HCT116 (cell line): ENCODE results near the gene CRIM1. TPM values are rescaled to one million over a fixed set of nuclear protein-coding genes. Genes with fewer than 3 reads are reported as not detected.

Experiments
- ATAC-seq: fragments of 200-7000 bp; cut with Tn5 transposase; 2 replicates; pipeline ENCODE4 v1.9.1; 2020; ENCODE audit warnings: mild to moderate bottlenecking, moderate library complexity
- BruUV-seq: library from RNA; stranded (reverse); fragments of 400-500 nt; replicated peaks from 2 replicates; lab custom pipeline; 2021; lab: Mats Ljungman, UMichigan
- CTCF ChIA-PET: fragments of 300-600 bp; sonication (Branson Sonifier 250); formaldehyde crosslinking; loops from one replicate; lab custom pipeline; 2021; ENCODE audit warnings: antibody characterized with exemption; lab: Charles Lee
- POLR2A ChIA-PET: fragments of 300-600, 350-600 bp; sonication (Branson Sonifier 250); formaldehyde crosslinking; loops from one replicate; lab custom pipeline; 2021; ENCODE audit warnings: antibody characterized with exemption; lab: Charles Lee
- RAD21 ChIA-PET, 2 experiments: fragments of 300-600 bp; sonication (Branson Sonifier 250); formaldehyde crosslinking; loops; one replicate each; lab custom pipeline; 2023; ENCODE audit warnings: low total read pairs in 2 of 2; ENCODE audit not compliant: uncharacterized antibody in 2 of 2, unreplicated experiment in 2 of 2, low non-redundant PET in 1 of 2; lab: Charles Lee
- DNase-seq: peaks from one replicate; pipeline ENCODE4 v3.0.0-alpha.2; 2010; ENCODE audit warnings: low read depth, low spot score
- H2AFZ ChIP-seq: fragments of 200-600 bp; shearing (Covaris generic), sonication (generic); 2 replicates; pipeline ENCODE4 v1.6.1; 2017; ENCODE audit warnings: low read depth, mixed run types, mixed read lengths, antibody characterized with exemption, low read length; ENCODE audit not compliant: poor library complexity, severe bottlenecking
- H3K27ac ChIP-seq: 2 replicates; pipeline ENCODE4 v1.5.1; 2012; ENCODE audit warnings: low read depth, low read length
- H3K27me3 ChIP-seq: fragments of 200-600 bp; sonication (generic); 2 replicates; pipeline ENCODE4 v1.6.1; 2016; ENCODE audit warnings: mixed run types, low read length, mixed read lengths; ENCODE audit not compliant: insufficient read depth
- H3K36me3 ChIP-seq, 2 experiments: fragments of 200-500 bp in 1 of 2; fragments of 200-600 bp in 1 of 2; sonication (Bioruptor generic) in 1 of 2; sonication (generic) in 1 of 2; 2 replicates each; pipeline versions ENCODE4 v1.5.1 to v1.6.1; 2014 to 2016; ENCODE audit warnings: low read length in 2 of 2, inconsistent platforms in 1 of 2, mixed read lengths in 1 of 2, mixed run types in 1 of 2; ENCODE audit not compliant: insufficient read depth in 2 of 2, control insufficient read depth in 1 of 2
- H3K4me1 ChIP-seq, 2 experiments: fragments of 200-600 bp in 1 of 2; sonication (generic) in 1 of 2; 2 replicates each; pipeline versions ENCODE4 v1.5.1 to v1.6.1; 2012 to 2017; ENCODE audit warnings: low read length in 2 of 2, inconsistent platforms in 1 of 2, mild to moderate bottlenecking in 1 of 2, mixed read lengths in 1 of 2, mixed run types in 1 of 2, moderate library complexity in 1 of 2; ENCODE audit not compliant: insufficient read depth in 2 of 2, control insufficient read depth in 1 of 2
- H3K4me2 ChIP-seq: fragments of 200-600 bp; sonication (generic); 2 replicates; pipeline ENCODE4 v1.6.1; 2017; ENCODE audit warnings: mixed run types, low read length, mixed read lengths
- H3K4me3 ChIP-seq, 2 experiments: fragments of 200-600 bp in 1 of 2; sonication (generic) in 1 of 2; replicated peaks in 1 of 2; 2 replicates each; pipeline ENCODE4 v1.5.1; 2011 to 2016; ENCODE audit warnings: low read length in 2 of 2, control low read depth in 1 of 2, low read depth in 1 of 2, mild to moderate bottlenecking in 1 of 2, mixed read lengths in 1 of 2, mixed run types in 1 of 2
- H3K79me2 ChIP-seq: fragments of 200-600 bp; sonication (generic); 2 replicates; pipeline ENCODE4 v1.6.1; 2017; ENCODE audit warnings: mild to moderate bottlenecking, mixed run types, low read length, moderate library complexity, mixed read lengths; ENCODE audit not compliant: insufficient read depth
- H3K9ac ChIP-seq: fragments of 200-600 bp; sonication (generic); 2 replicates; pipeline ENCODE4 v1.6.1; 2016; ENCODE audit warnings: low read length, mixed read lengths
- H3K9me2 ChIP-seq: fragments of 200-600 bp; sonication (generic), shearing (Covaris generic); 2 replicates; pipeline ENCODE4 v1.6.1; 2017; ENCODE audit warnings: mixed run types, mild to moderate bottlenecking, moderate library complexity; ENCODE audit not compliant: insufficient read depth
- H3K9me3 ChIP-seq, 2 experiments: fragments of 200-500 bp in 1 of 2; fragments of 200-600 bp in 1 of 2; sonication (Bioruptor generic) in 1 of 2; sonication (generic) in 1 of 2; 2 replicates each; pipeline ENCODE4 v1.6.1; 2014 to 2017; ENCODE audit warnings: low read length in 2 of 2, mixed read lengths in 2 of 2, inconsistent platforms in 1 of 2, low read depth in 1 of 2, mild to moderate bottlenecking in 1 of 2, mixed run types in 1 of 2, moderate library complexity in 1 of 2; ENCODE audit not compliant: control insufficient read depth in 1 of 2, insufficient read depth in 1 of 2
- H4K20me1 ChIP-seq: fragments of 200-600 bp; sonication (generic), shearing (Covaris generic); 2 replicates; pipeline ENCODE4 v1.6.1; 2017; ENCODE audit warnings: mixed run types, mild to moderate bottlenecking, moderate library complexity; ENCODE audit not compliant: insufficient read depth
- ATF3 ChIP-seq: IDR thresholded peaks from 2 replicates; pipeline ENCODE4 v1.6.1; 2012
- CBX3 ChIP-seq: IDR thresholded peaks from 2 replicates; pipeline ENCODE4 v1.6.1; 2012; ENCODE audit warnings: low read depth
- EGR1 ChIP-seq: IDR thresholded peaks from 2 replicates; pipeline ENCODE4 v1.6.1; 2012; ENCODE audit warnings: low read depth
- ELF1 ChIP-seq: IDR thresholded peaks from 2 replicates; pipeline ENCODE4 v1.6.1; 2012; ENCODE audit warnings: low read depth, borderline replicate concordance
- EZH2phosphoT487 ChIP-seq: fragments of 200-600 bp; IDR thresholded peaks from 2 replicates; pipeline ENCODE4 v1.6.1; 2018; ENCODE audit warnings: antibody characterized with exemption, borderline replicate concordance
- MAX ChIP-seq: IDR thresholded peaks from 2 replicates; pipeline ENCODE4 v1.6.1; 2012
- POLR2A ChIP-seq: IDR thresholded peaks from 2 replicates; pipeline ENCODE4 v1.7.0; 2011; ENCODE audit warnings: borderline replicate concordance; ENCODE audit not compliant: insufficient read depth, insufficient read length; ENCODE audit errors: extremely low read depth
- POLR2AphosphoS5 ChIP-seq: IDR thresholded peaks from 2 replicates; pipeline ENCODE4 v1.6.1; 2011; ENCODE audit warnings: mild to moderate bottlenecking, low read depth, low read length, moderate library complexity
- RAD21 ChIP-seq: IDR thresholded peaks from 2 replicates; pipeline ENCODE4 v1.6.1; 2012; ENCODE audit warnings: low read depth, mild to moderate bottlenecking
- REST ChIP-seq: IDR thresholded peaks from 2 replicates; pipeline ENCODE4 v1.6.1; 2012; ENCODE audit warnings: low read depth
- SIN3A ChIP-seq: IDR thresholded peaks from 2 replicates; pipeline ENCODE4 v1.6.1; 2012; ENCODE audit warnings: low read depth
- SP1 ChIP-seq: IDR thresholded peaks from 2 replicates; pipeline ENCODE4 v1.6.1; 2012; ENCODE audit warnings: low read depth
- SRF ChIP-seq: IDR thresholded peaks from 2 replicates; pipeline ENCODE4 v1.6.1; 2012; ENCODE audit warnings: low read depth
- ZFX ChIP-seq: fragments of 450-650 bp; IDR thresholded peaks from 2 replicates; pipeline ENCODE4 v1.6.1; 2017
- intact Hi-C: fragments of 100-400 bp; cut with micrococcal nuclease; formaldehyde crosslinking; loops from 2 replicates; pipeline ENCODE4 v1.10.0; 2022
- total RNA-seq: library from RNA; stranded (reverse); gene quantifications from one replicate; pipeline ENCODE4 v1.2.1, GENCODE V29; 2021; ENCODE audit not compliant: unreplicated experiment

The CRIM1 gene
- total RNA-seq, 1 experiment from 2014 or later: 27.2 TPM

- no peak for TF ChIP-seq ZFX
Observed at GRCh38 chr2:36478999-36479398, 123.4 kb downstream of the CRIM1 start (continued).

GRCh38 chr2:36479406-36479805 lies 123.8 kb downstream of the CRIM1 start:
- Histone ChIP-seq H3K4me2 (no peak overlapping the region), H3K4me3 (no peak overlapping the region), H3K79me2 (no peaks in the 10 kb centered on the region), H3K27ac (no peak overlapping the region), H2AFZ (no peak overlapping the region), H4K20me1 (no peaks in the 10 kb centered on the region), H3K36me3 (peaks cover 0 to 21% of the 10 kb centered on the region in 2 experiments; a peak in 1 of 4 replicates), H3K27me3 (no peaks in the 10 kb centered on the region), H3K9me3 (peaks cover 10 to 12% of the 10 kb centered on the region in 2 experiments; a peak in 3 of 4 replicates), H3K9ac (no peak overlapping the region), H3K4me1 (peaks cover 0 to 23% of the 10 kb centered on the region in 2 experiments; a peak in 3 of 4 replicates), H3K9me2 (no peaks in the 10 kb centered on the region)
- DNase-seq: no peak
- RAD21 ChIA-PET: no interaction called here
- CTCF ChIA-PET: no interaction called here
- POLR2A ChIA-PET: no interaction called here
- no peak for ATAC-seq
- TF ChIP-seq EZH2phosphoT487: no peak
- TF ChIP-seq CBX3: no peak
- no peak for TF ChIP-seq REST
- TF ChIP-seq POLR2AphosphoS5: no peak
- no peak for TF ChIP-seq ATF3
- no peak for TF ChIP-seq ELF1
- TF ChIP-seq EGR1: no peak
- TF ChIP-seq SIN3A: no peak
- TF ChIP-seq SP1: no peak
- TF ChIP-seq POLR2A: no peak
- no peak for TF ChIP-seq MAX
- no peak for TF ChIP-seq SRF
- TF ChIP-seq RAD21: no peak
- intact Hi-C loops: no loop called here
- BruUV-seq: no TSS peak
